ENCODE results near the gene DTL. TPM values are rescaled to one million over a fixed set of nuclear protein-coding genes. Genes with fewer than 3 reads are reported as not detected.

DTL gene
- polyA plus RNA-seq, 2 of the 4 experiments (the other 2 are of a cell fraction) = 22.0 to 30.2 TPM

DNA sequence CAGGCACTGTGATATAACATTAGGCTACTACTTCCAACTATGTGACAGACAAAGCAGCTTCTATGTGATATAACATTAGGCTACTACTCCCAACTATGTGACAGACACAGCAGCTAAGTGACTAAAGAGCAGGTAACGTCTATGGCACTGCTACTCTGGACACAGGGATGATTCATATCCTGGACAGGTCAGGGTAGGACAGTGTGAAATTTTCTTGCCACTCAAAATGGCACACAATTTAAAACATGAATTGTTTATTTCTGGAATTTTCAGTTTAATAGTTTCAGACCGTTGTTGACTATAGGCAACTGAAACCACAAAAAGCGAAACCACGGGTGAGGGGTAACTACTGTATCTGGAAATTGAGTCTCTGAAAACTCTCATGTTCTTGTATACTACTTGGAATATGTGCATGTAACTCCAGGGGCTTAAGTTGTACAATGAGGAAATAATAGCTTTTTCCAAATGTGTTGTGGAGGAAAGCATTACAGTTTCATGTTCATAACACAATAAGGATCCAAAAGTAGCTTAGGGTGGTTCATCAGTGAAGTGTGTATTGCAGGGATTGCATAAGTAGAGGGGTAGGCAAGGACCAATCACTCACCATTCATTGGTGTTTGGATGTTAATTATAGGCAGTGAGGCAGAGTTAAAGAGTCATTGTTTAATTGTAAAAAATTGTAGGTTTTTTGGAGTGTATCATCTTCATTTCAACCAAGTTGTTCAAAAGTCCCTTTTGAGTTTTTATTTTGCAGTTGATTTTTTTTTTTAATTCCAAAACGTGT, 5.3 kb downstream of the DTL start:
- 56% methylated on average over 5 of the region's 5 CpGs for WGBS (ENCODE audit: missing lambda C conversion rate)
- peak; percentile 40 to 46; a peak in 3 of 6 replicates for ATAC-seq
- no peak overlapping the region for H3K4me3 ChIP-seq
- peak overlapping the region; percentile 51 for H3K4me2 ChIP-seq
- no peak for DNase-seq (ENCODE audit: low read depth in 1 of 2, low spot score in 1 of 2)
- H3K27ac ChIP-seq = peak overlapping the region in 1 of 2 experiments; percentile 2; a peak in 1 of 6 replicates
- TF ChIP-seq CHD2 (IDR thresholded peaks at IDR 0.05; ENCODE audit: low read length, partially characterized antibody) (no peak), ZSCAN20 (CRISPR knock-in tag; IDR thresholded peaks at IDR 0.05) (no peak), MAFK (IDR thresholded peaks at IDR 0.05; ENCODE audit: partially characterized antibody) (no peak), FOSB (CRISPR knock-in tag; IDR thresholded peaks at IDR 0.05) (no peak), CBX8 (IDR thresholded peaks at IDR 0.05) (no peak), KDM1A (IDR thresholded peaks at IDR 0.05; ENCODE audit: low read depth) (no peak), FOXS1 (CRISPR knock-in tag; IDR thresholded peaks at IDR 0.05) (no peak), BHLHE40 (IDR thresholded peaks at IDR 0.05; ENCODE audit: low read depth, low read length) (no peak), ESRRA (IDR thresholded peaks at IDR 0.05; ENCODE audit: borderline replicate concordance, low read length) (no peak), RNF2 (IDR thresholded peaks at IDR 0.05; ENCODE audit: borderline replicate concordance, low read depth) (no peak), ZC3H11A (IDR thresholded peaks at IDR 0.05) (no peak), HOXB13 (CRISPR knock-in tag; IDR thresholded peaks at IDR 0.05; ENCODE audit: low read depth) (no peak)
- TF ChIP-seq, protein P1, sequence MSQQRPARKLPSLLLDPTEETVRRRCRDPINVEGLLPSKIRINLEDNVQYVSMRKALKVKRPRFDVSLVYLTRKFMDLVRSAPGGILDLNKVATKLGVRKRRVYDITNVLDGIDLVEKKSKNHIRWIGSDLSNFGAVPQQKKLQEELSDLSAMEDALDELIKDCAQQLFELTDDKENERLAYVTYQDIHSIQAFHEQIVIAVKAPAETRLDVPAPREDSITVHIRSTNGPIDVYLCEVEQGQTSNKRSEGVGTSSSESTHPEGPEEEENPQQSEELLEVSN (IDR thresholded peaks at IDR 0.05; ENCODE audit: borderline replicate concordance, low read depth) = no peak
- peaks cover 46% of the 10 kb centered on the region for H3K4me1 ChIP-seq
- ChIA-PET CTCF (interaction anchor here (1.0 to 2.1 kb wide), 6 partner anchors 19 to 415 kb away, joined by 3 to 6 read pairs (median 4); no protein-coding TSS in a partner anchor), POLR2A (interaction anchor here (0.6 kb wide), 1 partner anchor 238 kb away, joined by 3 read pairs; no protein-coding TSS in a partner anchor)
- no peak for FAIRE-seq
- H3K9me3 ChIP-seq = no peaks in the 10 kb centered on the region

DNA sequence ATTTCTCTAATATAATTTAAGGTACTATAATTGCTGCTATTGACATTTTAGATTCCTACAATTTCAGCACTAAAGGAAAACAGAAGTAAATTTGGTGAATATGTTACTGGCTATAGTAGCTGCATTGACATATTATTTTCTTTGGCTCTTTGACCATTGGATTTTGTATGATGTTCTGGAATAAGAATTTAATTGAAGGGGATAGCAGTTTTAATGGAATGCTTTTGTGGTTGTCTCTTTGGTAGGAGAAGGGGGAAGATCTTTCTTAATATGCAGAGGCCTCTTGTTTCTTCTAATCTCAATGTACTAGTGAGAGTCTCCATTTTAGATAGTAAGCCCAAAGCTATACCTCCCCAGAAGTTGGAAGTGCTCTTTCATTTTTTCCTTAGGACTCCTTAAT, 6.9 kb downstream of the DTL start:
- H3K4me3 ChIP-seq = no peak overlapping the region
- TF ChIP-seq, protein P2, sequence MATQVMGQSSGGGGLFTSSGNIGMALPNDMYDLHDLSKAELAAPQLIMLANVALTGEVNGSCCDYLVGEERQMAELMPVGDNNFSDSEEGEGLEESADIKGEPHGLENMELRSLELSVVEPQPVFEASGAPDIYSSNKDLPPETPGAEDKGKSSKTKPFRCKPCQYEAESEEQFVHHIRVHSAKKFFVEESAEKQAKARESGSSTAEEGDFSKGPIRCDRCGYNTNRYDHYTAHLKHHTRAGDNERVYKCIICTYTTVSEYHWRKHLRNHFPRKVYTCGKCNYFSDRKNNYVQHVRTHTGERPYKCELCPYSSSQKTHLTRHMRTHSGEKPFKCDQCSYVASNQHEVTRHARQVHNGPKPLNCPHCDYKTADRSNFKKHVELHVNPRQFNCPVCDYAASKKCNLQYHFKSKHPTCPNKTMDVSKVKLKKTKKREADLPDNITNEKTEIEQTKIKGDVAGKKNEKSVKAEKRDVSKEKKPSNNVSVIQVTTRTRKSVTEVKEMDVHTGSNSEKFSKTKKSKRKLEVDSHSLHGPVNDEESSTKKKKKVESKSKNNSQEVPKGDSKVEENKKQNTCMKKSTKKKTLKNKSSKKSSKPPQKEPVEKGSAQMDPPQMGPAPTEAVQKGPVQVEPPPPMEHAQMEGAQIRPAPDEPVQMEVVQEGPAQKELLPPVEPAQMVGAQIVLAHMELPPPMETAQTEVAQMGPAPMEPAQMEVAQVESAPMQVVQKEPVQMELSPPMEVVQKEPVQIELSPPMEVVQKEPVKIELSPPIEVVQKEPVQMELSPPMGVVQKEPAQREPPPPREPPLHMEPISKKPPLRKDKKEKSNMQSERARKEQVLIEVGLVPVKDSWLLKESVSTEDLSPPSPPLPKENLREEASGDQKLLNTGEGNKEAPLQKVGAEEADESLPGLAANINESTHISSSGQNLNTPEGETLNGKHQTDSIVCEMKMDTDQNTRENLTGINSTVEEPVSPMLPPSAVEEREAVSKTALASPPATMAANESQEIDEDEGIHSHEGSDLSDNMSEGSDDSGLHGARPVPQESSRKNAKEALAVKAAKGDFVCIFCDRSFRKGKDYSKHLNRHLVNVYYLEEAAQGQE (IDR thresholded peaks at IDR 0.05) = no peak
- TF ChIP-seq MAZ (IDR thresholded peaks at IDR 0.05; ENCODE audit: borderline replicate concordance, low read depth, low read length) (no peak), ZNF302 (CRISPR knock-in tag; IDR thresholded peaks at IDR 0.05) (no peak), POLR2A (IDR thresholded peaks at IDR 0.05; ENCODE audit: low read length) (no peak), GATA3 (IDR thresholded peaks at IDR 0.05; ENCODE audit: borderline replicate concordance) (no peak), TP53 (CRISPR knock-in tag; IDR thresholded peaks at IDR 0.05) (no peak), EHMT2 (IDR thresholded peaks at IDR 0.05; ENCODE audit: low read depth) (no peak), CBX2 (IDR thresholded peaks at IDR 0.05; ENCODE audit: borderline replicate concordance, low read depth) (no peak)
- TF ChIP-seq, protein P3, sequence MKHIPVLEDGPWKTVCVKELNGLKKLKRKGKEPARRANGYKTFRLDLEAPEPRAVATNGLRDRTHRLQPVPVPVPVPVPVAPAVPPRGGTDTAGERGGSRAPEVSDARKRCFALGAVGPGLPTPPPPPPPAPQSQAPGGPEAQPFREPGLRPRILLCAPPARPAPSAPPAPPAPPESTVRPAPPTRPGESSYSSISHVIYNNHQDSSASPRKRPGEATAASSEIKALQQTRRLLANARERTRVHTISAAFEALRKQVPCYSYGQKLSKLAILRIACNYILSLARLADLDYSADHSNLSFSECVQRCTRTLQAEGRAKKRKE (CRISPR knock-in tag; IDR thresholded peaks at IDR 0.05; ENCODE audit: low read depth) = no peak
- TF ChIP-seq, protein P4, sequence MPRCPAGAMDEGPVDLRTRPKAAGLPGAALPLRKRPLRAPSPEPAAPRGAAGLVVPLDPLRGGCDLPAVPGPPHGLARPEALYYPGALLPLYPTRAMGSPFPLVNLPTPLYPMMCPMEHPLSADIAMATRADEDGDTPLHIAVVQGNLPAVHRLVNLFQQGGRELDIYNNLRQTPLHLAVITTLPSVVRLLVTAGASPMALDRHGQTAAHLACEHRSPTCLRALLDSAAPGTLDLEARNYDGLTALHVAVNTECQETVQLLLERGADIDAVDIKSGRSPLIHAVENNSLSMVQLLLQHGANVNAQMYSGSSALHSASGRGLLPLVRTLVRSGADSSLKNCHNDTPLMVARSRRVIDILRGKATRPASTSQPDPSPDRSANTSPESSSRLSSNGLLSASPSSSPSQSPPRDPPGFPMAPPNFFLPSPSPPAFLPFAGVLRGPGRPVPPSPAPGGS (IDR thresholded peaks at IDR 0.05) = no peak
- TF ChIP-seq, protein P5, sequence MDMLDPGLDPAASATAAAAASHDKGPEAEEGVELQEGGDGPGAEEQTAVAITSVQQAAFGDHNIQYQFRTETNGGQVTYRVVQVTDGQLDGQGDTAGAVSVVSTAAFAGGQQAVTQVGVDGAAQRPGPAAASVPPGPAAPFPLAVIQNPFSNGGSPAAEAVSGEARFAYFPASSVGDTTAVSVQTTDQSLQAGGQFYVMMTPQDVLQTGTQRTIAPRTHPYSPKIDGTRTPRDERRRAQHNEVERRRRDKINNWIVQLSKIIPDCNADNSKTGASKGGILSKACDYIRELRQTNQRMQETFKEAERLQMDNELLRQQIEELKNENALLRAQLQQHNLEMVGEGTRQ (IDR thresholded peaks at IDR 0.05) = no peak
- no peak overlapping the region for H3K27ac ChIP-seq
- no peaks in the 10 kb centered on the region for H3K9me3 ChIP-seq
- ChIA-PET CTCF (interaction anchor here (2.7 kb wide), 1 partner anchor 413 kb away, joined by 7 read pairs; no protein-coding TSS in a partner anchor), POLR2A (no interaction called here)
- no peak overlapping the region for H3K4me2 ChIP-seq
- FAIRE-seq = no peak
- peaks cover 37% of the 10 kb centered on the region for H3K4me1 ChIP-seq
- ATAC-seq = no peak
- no peak for DNase-seq (ENCODE audit: low read depth in 1 of 2, low spot score in 1 of 2)
